Embryonic facial prominence (tissue), 1 donor: Measurements from ENCODE around the gene PPP2R2D.
"Not testable (repeated sequence)": the region's sequence is repeated elsewhere in the genome, so short reads cannot be mapped to it uniquely, and the experiment has no call there.

Experiments
- DNase-seq: peaks from one replicate; pipeline ENCODE4 v3.0.0-alpha.2; 2016; ENCODE audit errors: extremely low spot score

PPP2R2D gene

GRCh38 chr10:131866673-131867072, 34.1 kb upstream of the PPP2R2D start:
- DNase-seq = no peak

DNA sequence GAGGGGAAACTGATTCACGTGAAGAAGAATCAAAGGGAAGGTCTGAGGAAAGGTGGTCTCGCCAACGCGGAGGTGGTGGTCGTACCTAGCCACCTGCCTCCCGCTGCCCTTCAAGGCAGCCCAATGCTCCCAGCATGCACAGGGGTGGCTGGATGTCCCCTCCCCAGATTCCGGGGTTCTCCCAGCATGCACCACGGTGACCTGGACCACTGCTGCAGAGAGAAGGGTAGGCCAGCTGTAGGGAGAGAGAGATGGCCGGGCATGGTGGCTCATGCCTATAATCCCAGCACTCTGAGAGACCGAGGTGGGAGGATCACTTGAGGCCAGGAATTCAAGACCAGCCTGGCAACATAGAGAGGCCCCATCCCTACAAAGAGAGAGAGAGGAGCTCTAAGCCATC, 32.4 kb upstream of the PPP2R2D start:
- no peak for DNase-seq

GRCh38 chr10:131869344-131869743, 31.5 kb upstream of the PPP2R2D start:
- no peak for DNase-seq

DNA sequence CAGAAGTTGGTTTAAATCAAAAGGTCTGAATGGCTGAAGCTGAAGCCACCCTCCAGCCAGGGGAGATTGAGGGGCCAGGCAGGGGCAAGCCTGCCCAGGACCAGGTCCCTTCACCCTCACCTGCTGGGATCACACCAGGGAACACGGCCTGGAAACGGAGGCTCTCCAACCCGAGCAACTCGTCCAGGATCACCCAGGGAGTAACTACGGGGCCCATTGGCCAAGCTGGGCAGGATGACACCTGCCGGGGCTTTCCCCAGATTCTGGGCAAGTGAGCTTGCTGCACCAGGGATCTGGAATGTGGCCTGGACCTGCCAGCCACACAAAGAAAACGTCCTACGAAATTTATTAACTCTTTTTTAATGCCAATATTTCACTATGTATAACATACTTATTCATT, 30.4 kb upstream of the PPP2R2D start:
- no peak for DNase-seq

DNA sequence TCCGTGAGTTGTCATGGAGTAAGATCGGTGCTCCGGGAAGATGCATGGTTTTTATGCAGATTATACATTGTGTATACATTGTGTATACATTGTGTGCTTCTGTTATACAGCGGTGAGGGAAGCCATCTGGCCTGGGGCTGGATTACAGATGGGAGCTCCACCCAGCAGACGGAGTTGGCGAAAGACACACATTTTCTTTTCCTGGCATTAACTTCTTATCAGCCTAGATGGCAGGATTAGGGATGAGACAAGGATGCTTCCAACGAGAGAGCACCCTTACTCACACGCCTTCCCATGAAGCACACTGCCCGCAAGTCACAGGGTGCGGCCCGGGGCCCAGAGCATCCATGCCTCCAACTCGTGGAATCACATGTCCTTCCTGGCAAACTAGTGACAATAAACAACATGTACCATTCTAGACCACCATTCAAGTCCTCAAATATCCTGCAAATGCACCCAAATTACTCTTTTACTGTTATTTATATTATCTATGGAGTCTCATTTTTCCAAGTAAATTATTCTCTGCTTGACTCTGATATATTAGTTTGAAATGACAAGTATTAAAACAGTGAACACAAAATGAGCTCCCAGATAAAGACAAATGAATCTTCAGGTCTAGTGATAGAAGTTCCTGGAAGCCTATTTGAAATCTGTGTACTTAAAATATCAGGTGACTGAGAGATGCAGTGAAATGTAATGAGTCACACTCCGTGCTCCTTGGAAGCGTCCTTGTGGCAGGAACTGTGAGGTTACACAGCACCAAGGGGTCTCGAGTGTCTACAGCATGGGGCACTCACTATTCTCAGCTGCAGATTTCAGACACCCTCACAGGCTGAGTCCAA, 29.8 kb upstream of the PPP2R2D start:
- DNase-seq = no peak

DNA sequence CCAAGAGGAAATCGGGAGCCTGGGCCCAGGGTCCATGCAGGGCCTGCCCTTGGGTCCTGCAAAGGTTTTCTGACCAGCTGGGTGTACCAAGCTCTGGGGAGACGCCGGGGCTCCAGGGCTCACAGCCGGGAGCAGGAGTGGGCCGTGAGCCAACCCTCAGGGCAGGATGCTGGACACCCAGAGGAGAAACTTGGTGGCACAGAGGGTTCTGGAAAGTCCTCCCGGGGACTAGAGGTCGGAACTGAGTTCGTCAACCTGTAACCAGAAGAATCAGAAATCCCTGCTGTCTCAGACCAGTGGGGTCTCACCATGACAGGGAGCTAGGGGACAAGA, 29.2 kb upstream of the PPP2R2D start:
- DNase-seq = no peak

GRCh38 chr10:131872011-131872826, 28.6 kb upstream of the PPP2R2D start:
- DNase-seq = no peak

DNA sequence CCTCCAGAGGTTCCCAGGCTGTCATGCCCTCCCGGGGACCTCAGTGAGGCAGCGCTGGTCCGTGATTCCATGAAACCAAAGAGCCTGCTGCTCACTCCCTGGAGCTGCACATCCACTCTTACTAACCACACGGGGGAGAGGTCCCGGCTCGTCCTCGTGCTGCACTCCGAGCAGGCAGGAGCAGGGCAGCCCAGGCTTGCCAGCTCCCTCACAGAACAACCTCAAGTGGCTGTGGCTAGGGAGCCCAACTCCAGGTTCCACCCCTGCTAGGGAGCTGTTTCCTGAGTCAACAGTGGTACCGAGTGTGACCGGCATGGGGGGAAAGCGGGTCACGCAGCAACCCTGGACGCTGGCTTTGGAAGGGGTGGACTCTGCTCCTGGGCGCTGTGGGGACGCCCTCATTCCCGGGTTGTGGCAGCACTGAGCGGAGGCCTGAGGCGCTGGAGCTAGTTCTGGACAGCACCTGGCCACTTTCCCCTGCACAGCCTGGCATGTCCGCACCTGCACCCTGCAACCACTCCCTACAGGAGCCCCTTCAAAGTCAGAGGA, 27.9 kb upstream of the PPP2R2D start:
- no peak for DNase-seq

DNA sequence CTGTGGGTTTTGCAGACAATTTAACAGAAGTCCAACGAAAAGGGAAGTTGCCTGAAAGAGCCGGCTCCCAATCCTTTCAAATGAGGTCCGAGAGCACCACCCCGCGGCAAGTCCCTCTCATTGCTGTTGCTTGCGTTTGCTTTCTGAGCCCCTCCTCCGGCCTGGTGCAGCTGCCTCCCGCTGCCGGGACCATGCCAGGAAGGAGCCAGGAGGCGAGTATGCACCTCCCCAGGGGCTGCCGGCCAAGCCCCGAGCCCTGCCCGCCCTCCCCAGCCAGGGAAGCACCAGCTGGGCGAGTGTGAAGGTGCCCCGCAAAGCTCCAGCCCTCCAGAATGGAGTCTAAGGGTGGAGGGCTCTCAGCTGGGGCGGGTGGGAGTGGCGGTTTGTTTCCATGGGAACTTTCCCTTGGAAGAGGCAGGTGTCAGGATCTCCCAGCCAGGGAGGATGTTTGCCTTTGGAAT, 25.8 kb upstream of the PPP2R2D start:
- DNase-seq = peak; percentile 63

DNA sequence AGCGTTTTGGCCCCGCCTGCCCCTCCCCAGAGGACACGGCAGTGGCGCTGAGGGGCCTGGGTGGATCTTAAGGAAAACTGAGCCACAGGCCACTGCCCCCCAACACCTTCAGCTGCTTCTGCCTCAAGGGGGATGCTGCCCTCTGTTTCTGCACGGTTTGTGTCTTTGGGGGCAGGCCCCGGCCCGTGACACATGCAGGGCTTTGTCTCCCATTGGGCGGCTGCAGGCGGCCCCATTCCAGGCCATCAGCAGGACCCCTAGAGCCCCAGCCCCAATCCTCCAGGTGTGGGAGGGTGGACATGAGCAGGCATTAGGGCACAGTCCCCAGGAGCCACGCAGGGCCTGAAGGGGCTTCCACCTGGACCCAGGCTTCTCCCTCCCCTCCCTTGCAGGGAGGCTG, 25.3 kb upstream of the PPP2R2D start:
- no peak for DNase-seq

DNA sequence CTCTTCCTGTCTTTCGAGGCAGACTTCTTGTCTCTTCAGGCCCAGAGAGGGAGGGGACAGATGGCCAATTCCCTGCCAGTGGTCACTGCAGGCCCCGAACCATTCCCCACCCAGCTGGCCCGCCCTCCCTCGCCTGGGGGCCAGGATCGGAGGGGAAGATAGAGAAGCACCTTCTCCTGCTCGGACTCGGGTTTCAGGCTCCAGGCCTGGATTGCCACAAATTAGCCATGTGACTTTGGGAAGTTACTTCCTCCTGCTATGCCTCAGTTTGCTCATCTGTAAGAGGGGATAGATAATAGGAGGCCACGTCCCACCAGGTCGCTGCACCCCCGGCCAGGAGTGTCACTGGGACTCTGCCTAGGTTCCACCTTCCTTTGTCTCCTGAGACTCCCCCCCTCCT, 24.8 kb upstream of the PPP2R2D start:
- DNase-seq = no peak

GRCh38 chr10:131876508-131876907, 24.3 kb upstream of the PPP2R2D start:
- no peak for DNase-seq

DNA sequence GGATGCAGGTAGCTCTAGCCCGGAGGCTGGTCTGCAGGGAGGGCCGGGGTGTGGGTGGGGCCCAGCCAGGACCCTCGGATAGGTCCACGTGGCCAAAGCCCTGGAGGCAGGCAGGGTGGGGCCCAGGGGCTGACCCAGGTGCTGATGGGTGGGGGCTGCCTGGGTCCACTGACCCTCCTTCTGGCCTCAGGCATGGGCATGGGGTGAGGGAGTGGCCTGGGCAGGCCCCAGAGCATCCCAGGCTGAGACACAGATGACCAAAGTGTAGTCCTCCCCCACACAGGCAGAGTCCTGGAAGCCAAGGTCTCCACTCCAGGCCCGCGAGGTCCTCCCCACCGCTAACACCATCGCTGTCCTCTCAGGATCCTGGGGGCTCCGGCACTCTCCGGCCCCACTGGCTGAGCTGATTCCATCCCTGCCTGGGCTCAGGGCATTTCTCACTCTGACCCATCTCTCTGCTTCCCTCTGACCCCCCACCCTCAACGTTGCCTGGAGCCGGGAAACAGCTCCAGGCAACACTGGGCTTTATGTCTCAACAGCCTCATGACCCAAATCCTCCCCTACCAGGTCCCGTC, 20.7 kb upstream of the PPP2R2D start:
- DNase-seq = no peak

DNA sequence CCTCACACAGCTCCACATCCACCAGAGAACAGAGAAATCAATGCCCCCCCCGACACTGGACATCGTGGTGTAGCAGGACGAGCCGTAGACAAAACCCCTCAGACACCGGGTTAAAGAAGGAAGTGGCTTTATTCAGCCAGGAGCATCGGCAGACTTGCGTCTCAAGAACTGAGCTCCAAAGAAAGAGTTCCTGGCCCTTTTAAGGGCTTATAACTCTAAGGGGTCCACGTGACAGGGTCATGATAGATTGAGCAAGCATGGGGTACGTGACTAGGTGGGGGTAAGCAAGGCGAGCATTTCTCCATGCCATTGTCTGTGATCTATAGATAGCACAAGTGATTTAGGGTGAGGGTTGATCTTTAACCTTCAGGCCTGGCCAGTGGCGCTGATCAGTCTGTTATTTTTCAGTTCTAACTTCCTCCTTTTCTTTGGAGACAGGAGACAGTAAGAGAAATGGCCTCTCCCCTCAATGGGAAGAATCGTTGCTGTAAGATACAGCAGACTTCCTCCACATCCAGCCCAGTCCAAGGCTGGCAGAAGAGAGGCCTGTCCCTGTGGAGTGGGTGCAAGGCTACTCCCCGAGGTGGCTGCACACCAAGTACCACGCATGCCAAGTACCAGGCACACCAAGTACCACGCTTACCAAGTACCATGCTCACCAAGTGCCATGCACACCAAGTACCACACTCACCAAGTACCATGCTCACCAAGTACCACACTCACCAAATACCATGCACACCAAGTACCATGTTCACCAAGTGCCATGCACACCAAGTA, 19.5 kb upstream of the PPP2R2D start:
- no peak for DNase-seq

GRCh38 chr10:131882151-131882550, 18.7 kb upstream of the PPP2R2D start:
- DNase-seq = no peak

DNA sequence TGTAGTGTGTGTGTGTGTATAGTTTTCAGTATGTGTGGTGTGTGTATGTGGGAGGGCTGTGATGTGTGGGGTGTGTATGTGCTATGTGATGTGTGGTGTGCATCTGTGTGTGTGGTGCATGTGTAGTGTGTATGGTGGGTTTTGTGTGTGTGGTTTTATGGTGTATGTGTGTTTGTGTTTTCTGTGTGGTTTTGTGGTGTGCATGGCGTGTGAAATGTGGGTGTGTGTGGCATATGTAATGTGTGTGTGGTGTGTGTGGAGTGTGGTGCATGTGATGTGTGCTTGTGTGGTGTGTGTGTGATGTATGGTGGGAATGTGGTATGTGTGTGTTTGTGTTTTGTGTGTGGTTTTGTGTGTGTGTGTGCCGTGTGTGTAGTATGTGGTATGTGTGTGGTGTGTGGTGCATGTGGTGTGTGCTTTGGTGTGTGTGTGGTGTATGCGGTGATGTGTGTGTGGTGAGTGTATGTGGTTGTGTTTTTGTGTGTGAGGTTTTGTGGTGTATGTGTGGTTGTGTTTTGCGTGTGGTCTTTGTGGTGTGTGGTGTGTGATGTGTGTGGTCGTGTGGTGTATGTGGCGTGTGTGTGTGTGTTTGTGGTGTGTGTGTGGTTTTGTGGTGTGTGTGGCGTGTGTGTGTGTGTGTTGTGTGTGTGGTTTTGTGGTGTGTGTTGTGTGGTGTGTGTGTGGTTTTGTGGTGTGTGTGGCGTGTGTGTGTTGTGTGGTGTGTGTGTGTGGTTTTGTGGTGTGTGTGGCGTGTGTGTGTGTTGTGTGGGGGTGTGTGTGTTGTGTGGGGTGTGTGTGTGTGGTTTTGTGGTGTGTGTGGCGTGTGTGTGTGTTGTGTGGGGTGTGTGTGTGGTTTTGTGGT, 18.0 kb upstream of the PPP2R2D start:
- DNase-seq = no peak

DNA sequence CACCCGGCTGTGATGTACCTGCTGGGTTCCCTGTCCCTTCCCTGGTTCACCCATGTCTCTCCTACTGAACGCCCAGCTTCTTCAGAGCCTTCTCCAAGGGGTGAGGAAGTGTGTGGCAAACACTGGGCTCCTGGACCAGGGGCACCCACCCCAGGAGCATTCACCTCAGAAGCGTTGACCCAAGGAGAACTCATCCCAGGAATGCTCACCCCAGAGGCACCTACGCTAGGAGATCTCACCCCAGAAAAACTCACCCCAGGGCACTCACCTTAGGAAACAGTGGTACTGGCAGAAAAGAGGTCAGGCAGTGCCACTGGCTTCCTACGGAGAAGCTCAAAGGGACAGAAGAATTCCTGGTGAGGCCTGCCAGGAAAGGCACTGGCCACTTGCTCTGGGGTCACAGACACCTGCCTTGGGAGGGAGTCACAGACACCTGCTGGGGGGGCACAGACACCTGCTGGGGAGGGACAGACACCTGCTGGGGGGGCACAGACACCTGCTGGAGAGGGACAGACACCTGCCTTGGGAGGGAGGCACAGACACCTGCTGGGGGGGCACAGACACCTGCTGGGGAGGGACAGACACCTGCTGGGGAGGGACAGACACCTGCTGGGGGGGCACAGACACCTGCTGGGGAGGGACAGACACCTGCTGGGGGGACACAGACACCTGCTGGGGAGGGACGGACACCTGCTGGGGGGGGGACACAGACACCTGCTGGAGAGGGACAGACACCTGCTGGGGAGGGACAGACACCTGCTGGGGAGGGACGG, 17.0 kb upstream of the PPP2R2D start:
- not testable (repeated sequence) for DNase-seq

GRCh38 chr10:131885391-131886165, 15.2 kb upstream of the PPP2R2D start:
- no peak for DNase-seq

DNA sequence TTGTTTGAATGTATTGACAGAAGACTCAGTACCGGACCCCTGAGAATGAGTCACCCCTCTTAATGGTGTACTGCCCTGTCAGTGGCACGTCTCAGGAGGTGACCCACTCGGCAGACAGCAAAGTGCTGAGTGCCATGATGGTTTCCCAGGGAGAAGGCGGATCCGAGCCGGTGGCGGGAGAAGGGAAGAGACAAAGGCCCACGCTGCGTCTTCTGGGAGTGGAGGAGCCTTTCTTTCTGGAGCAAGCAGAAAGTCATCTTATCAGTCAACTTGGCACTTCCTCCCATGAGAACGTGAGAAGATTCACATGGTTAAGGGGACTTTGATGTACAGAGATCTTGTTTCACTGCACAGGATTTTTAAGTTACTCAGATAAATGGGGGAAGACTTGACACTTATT, 14.6 kb upstream of the PPP2R2D start:
- no peak for DNase-seq
